Activated naive CD4-positive, alpha-beta T cell treated with anti-CD3 and anti-CD28 coated beads, Interleukin-2, amount 50 U/mL, for 72 hours (primary cell): Measurements from ENCODE around the gene SLC9A9. TPM values are rescaled to one million over a fixed set of nuclear protein-coding genes. Genes with fewer than 3 reads are reported as not detected.

ENCODE experiments used
- ATAC-seq, 2 donors: fragments of 150-1000 bp; cut with Tn5 transposase; 2 replicates each; pipeline ENCODE4 v1.10.0; 2021; ENCODE audit warnings: mild to moderate bottlenecking in 2 of 2, moderate library complexity in 2 of 2
- DNase-seq, 2 donors: peaks; one replicate each; pipeline ENCODE4 v3.0.0; 2021 to 2022; ENCODE audit warnings: low spot score in 2 of 2
- H3K27ac Mint-ChIP-seq, 2 donors: one replicate each; pipeline ENCODE4 v1.8.0; 2022; ENCODE audit warnings: mild to moderate bottlenecking in 2 of 2, mixed read lengths in 2 of 2
- H3K36me3 Mint-ChIP-seq, 2 donors: one replicate each; pipeline ENCODE4 v1.8.0; 2022; ENCODE audit warnings: mixed read lengths in 2 of 2
- H3K9me3 Mint-ChIP-seq, 2 donors: one replicate each; pipeline ENCODE4 v1.8.0; 2022; ENCODE audit warnings: mixed read lengths in 2 of 2
- total RNA-seq, 2 donors: library from RNA; stranded (reverse); gene quantifications; one replicate each; pipeline ENCODE4 v1.2.3, GENCODE V29; 2022

The SLC9A9 gene
- total RNA-seq, 2 donors from 2014 or later = 2.3 to 2.5 TPM

DNA sequence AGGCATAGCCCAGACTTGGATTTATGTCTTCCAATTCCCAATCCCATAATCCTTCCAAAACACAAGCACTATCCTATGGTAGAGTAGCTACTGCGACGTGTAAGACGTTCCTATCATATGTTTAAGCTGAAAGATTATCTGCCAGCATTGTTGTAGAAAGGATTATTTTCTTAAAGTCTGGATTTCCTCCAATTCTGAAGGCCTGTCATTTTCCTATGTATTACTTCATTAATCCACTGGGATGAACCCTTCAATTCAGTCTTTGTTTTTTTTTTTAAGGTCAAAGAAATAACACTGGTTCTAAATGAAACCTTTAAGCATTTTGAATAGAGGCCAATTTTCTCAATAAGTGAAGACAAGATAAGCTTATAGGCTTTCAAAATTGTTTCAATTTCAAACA lies 289.0 kb downstream of the SLC9A9 start:
- DNase-seq (no peak), ATAC-seq (no peak)
- H3K36me3 Mint-ChIP-seq = peaks cover 26 to 36% of the 10 kb centered on the region in 2 donors
- H3K27ac Mint-ChIP-seq = no peak overlapping the region
- H3K9me3 Mint-ChIP-seq = peaks cover 5 to 20% of the 10 kb centered on the region in 2 donors

DNA sequence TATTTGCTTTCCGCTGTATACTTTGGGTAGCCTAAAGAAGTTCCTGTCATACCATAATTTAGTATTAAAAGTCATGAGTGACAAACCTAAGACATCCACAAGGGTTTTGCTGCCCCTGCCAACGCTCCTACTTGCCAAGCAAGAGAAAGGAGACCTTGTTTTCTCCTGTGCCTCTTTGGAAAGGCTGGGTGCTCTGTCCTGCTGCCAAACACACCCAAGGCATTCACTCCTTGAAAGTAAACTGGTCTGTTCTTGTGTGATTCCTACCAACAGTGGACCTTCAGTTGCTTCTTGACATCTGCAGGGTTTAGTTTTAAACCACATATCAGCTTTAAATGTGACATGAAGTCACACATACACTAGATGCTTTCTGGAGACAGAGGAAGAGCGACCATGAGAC lies 295.4 kb downstream of the SLC9A9 start:
- no peak for DNase-seq
- no peak for ATAC-seq
- no peak overlapping the region for H3K27ac Mint-ChIP-seq
- peaks cover 32 to 35% of the 10 kb centered on the region in 2 donors for H3K36me3 Mint-ChIP-seq
- H3K9me3 Mint-ChIP-seq = peaks cover 3 to 21% of the 10 kb centered on the region in 2 donors

DNA sequence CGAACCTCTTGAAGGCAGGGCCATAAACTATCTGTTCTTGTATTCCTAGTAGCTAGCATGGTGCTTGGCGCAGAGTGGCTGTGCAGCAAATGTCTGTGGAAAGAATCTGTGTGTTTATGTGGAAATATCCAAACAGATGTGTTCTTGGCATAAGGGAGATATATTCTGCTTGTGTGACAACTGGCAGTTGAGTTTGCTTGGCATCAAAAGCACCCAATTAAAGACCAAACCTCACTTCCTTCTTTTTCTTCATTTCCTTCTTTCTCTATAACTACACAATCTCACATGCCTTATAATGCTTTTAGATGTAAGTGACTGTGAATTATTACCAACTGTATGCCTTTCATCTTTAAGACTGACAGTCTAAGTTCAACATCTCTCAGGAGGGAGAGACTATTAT lies 296.5 kb downstream of the SLC9A9 start:
- peaks cover 7 to 19% of the 10 kb centered on the region in 2 donors for H3K9me3 Mint-ChIP-seq
- ATAC-seq (no peak), DNase-seq (no peak)
- peaks cover 24 to 32% of the 10 kb centered on the region in 2 donors for H3K36me3 Mint-ChIP-seq
- H3K27ac Mint-ChIP-seq = no peak overlapping the region

DNA sequence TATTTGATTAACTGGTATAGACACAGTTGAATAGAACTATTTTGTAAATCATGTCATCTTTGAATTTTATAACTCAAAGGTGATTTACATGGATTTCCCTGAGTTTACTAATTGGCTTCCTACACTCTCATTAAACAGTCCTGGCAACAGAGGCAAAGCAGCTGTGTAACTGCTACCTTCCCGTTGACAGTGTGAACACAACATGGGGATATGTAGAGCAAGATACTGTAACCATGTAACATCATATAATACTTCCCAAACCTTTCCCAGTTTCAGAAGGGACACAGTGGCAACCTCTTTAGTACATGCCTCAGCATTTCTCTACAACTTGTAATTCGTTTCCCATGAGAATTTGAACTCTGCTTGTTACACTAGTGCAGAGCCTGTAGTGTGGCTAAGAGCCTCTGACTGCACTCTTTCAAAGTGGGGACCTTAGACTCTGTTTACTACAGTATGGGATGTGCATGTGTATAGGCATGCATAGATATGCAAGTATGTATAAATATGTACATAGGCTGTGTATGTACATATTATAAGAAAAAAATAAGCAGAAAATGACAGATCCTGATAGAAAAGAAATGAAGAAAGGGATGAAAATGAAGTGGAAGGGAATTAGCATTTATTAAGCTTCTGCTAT lies 299.3 kb downstream of the SLC9A9 start:
- Mint-ChIP-seq H3K27ac (no peak overlapping the region), H3K9me3 (peaks cover 6 to 11% of the 10 kb centered on the region in 2 donors), H3K36me3 (peaks cover 15 to 45% of the 10 kb centered on the region in 2 donors)
- ATAC-seq (no peak), DNase-seq (no peak)

DNA sequence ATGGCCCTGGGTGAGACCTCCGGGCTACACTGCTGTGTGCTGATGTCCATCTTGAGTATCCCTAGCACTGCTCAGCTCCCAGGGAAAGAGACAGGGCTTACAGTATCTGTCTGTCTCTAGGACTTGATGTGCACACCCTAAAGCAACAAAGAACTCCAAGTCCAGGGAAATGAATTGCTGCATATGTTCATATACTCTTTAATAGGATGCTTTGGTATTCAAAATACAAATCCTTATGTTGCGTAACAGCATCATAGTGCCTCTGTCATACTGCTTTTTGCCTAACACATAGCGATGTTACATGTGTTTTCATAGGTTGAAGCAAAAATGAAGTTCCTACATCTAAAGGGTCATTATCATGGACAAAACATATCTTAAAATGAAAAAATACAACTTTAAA lies 299.9 kb downstream of the SLC9A9 start:
- Mint-ChIP-seq H3K27ac (no peak overlapping the region), H3K36me3 (peaks cover 15 to 45% of the 10 kb centered on the region in 2 donors), H3K9me3 (peaks cover 6 to 11% of the 10 kb centered on the region in 2 donors)
- DNase-seq (no peak), ATAC-seq (no peak)

DNA sequence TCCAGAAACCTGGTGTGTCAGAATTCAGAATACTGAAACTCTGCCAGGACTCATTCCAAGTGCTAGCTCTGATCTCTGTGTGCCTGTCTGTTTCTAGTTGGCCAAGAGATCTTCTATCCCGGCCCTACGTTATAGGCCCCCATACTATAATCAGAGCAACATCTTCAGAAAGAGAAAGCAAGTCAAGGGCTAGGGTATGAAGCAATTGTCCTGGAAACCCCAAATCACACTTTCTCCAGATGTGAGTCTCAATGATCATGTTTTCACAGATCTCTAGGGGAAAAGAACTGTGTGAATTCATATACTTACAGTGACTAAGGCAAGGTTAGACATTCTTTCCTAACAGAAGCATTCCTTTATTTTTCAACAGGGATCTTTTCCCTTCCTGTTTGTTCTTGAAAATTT lies 309.7 kb downstream of the SLC9A9 start:
- Mint-ChIP-seq H3K9me3 (no peaks in the 10 kb centered on the region), H3K36me3 (no peaks in the 10 kb centered on the region), H3K27ac (no peak overlapping the region)
- no peak for DNase-seq
- peak in 1 of 2 donors; percentile 17 for ATAC-seq

DNA sequence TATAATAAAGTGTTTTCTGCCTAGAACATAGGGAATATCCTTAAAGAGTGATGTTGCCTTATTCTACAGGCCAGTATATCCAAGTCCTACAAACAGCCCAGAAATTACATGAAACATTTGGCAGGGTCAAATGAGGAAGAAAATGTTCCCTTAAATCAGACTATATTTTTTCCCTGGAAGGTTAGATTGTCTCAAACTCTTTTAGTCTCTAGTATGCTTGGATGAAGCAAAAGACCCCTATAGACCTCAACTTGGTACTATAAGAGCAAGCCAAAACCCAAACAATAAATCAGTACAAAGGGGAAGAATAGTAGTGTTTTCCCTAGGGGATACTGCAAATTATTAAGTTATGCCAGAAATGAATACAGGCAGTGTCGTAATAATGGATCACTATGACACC lies 310.2 kb downstream of the SLC9A9 start:
- no peak overlapping the region for H3K27ac Mint-ChIP-seq
- H3K9me3 Mint-ChIP-seq = no peaks in the 10 kb centered on the region
- DNase-seq (no peak), ATAC-seq (no peak)
- no peaks in the 10 kb centered on the region for H3K36me3 Mint-ChIP-seq

DNA sequence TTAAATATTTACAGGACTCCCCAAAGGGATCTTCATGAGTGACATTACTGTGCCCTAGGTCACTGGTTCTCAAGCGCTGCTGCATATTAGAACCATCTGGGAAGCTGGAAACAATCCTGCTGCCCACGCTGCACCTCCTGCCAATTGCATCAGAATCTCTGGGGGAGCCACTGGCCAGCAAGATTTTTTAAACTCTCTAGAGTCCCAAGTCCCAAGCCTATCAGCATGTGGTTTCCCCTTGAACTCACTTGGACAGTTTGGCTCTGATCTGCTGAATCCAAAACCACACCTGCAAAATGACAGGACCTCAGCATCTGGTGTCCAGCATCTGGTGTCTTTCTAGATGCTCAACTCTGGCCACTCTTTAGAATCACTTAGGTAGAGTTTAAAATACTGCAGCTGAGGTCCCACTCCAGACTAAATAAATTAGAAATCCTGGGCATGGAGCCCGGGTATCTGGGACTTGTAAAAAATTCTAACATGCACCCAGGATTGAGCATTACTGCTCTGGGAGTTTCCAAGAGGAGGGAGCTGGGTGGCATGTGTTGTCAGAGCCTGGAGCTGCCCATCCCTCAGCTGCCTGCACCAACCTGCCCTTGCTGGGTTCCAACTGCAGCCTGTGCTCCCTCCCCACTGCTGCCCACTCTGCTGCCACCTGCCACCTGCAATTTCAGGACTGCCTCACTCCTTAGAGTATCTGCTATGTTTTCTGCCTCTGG lies 311.3 kb downstream of the SLC9A9 start:
- ATAC-seq (no peak), DNase-seq (no peak)
- H3K36me3 Mint-ChIP-seq = no peaks in the 10 kb centered on the region
- no peak overlapping the region for H3K27ac Mint-ChIP-seq
- no peaks in the 10 kb centered on the region for H3K9me3 Mint-ChIP-seq

DNA sequence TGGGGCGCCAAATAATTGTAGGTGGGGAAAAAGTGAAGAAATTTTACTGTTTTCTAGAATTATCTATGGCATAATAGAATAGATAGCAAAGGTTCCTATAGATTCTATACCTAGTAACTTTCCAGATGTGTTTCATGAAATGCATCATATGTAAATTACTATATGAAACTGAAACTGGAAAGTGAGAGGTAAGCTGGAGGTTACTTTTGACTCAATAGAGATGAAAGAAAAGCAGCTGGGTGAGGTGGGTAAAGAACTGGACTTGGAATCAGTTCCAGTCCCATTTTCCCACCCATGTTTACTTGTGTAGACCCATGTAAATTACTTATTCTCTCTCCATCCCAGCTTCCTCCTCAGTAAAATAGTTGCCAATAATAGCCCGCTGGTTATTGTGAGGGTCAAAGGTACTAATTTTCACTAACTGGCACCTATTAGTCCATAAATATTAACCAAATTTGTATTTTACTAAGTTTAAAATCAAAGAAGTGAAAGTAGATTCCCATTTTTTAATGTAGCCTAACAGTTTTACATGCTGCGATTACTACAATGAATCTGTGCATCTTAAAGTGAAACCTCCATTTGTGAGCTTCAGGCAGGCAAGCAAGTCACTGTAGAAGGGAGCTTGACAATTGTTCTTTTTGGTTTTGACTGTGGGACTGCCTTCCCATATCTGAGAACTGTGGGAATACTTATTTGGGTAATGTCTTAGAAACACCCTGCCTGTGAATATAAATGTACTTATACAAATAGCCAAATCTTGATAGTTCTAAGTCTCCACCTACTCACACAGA lies 312.1 kb downstream of the SLC9A9 start:
- DNase-seq (no peak), ATAC-seq (peak; percentile 89 to 92)
- Mint-ChIP-seq H3K36me3 (no peaks in the 10 kb centered on the region), H3K9me3 (no peaks in the 10 kb centered on the region), H3K27ac (peak overlapping the region in 1 of 2 donors; percentile 69)

DNA sequence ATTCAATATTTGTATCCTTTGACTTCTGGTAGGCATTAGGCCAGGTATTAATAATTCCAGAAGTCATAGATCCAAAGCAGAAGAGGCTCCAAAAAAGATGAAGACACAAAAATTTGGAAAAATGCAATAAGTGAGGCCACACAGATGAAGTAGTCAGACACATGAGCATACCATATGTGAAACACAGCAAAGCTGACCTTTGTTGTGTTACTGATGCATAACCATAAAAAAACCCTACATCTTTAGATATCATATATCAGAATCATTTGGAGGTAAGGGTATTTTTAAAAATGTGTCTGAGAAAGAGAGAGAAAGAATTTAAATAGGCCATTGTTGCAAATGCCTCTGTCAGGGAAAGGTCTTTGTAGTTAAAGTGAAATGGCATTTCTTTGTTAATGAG lies 314.9 kb downstream of the SLC9A9 start:
- ATAC-seq = no peak
- peaks cover 0 to 5% of the 10 kb centered on the region in 2 donors for H3K9me3 Mint-ChIP-seq
- no peaks in the 10 kb centered on the region for H3K36me3 Mint-ChIP-seq
- H3K27ac Mint-ChIP-seq = no peak overlapping the region
- no peak for DNase-seq

DNA sequence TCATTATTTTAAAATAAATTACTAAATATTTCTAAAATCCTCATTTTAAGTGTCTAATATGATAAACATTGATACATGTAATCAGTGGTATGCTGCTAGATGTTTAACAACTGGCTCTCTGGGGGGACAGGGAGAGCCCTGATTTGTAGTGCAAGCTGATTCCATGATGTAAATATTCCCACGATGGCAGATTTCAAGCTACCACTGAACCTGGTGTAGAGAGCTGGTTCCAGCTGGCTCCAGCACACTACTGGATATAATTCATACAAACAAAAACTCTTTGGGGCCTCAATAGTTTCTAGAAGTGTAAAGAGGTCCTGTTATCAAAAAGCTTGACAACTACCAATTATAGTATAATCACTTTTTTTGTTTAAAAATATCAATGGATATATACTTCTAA lies 316.2 kb downstream of the SLC9A9 start:
- ATAC-seq (no peak), DNase-seq (no peak)
- no peak overlapping the region for H3K27ac Mint-ChIP-seq
- H3K36me3 Mint-ChIP-seq = no peaks in the 10 kb centered on the region
- peaks cover 0 to 5% of the 10 kb centered on the region in 2 donors for H3K9me3 Mint-ChIP-seq

DNA sequence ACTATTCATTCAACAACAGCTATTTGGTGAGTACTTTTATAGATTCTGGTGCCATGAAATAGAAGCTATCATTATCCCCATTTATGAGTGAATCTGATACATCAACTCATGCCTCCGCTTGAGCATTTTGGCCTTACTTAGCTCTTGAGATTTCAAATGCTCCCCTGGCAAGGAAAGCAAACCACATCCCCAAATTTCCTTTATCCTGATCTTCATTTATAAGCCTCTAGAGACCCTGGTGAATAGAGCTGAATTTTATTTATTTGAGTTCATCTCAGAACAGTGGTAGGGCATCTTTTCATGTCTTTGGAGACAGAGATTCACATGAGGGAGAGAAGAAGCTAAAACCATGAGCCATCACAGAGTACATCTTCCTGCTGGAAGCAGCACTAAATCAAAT lies 317.2 kb downstream of the SLC9A9 start:
- DNase-seq = no peak
- Mint-ChIP-seq H3K9me3 (peaks cover 0 to 5% of the 10 kb centered on the region in 2 donors), H3K36me3 (no peaks in the 10 kb centered on the region), H3K27ac (no peak overlapping the region)
- no peak for ATAC-seq

DNA sequence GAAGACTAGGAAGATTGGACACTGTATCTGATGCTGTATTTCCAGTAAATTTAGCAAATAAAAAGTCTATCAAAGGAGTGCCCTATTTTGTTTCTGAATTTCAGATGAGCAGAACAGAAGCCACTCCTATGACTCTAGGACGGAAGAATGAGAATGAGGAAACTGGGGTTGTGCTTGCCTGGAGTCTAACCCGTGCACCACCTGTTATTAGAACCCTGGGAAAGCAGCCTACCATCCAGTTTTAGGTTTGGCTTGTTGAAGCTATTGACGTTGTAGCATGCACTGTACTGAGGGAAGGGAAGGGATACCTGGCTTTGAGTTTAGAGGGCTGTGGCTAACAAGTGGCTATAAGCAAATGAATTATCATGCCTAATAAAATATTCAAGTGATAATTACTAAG lies 318.5 kb downstream of the SLC9A9 start:
- H3K27ac Mint-ChIP-seq = no peak overlapping the region
- no peak for ATAC-seq
- no peaks in the 10 kb centered on the region for H3K36me3 Mint-ChIP-seq
- peaks cover 0 to 9% of the 10 kb centered on the region in 2 donors for H3K9me3 Mint-ChIP-seq
- DNase-seq = no peak

DNA sequence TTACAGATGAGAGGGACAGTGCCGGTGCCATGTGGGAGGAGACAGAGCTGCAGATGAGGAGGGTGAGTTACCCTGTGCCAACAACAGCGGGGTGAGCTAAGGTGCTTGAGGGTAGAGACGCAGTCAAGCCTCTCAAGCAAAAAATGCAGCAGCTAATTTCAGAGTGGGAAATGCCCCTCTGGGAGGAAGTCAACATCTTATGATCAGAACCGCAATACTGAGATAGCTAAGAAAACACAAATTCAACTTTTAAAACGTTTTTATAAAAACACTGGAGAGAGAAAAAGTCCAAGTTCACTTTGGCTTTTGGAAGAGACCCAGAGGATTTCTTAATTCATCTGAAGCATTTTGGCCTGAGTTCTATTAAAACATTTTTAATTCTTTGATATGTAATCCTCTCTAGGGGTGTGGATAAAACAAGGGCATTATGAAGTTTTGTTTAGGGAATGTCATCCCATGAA lies 319.2 kb downstream of the SLC9A9 start:
- no peak overlapping the region for H3K27ac Mint-ChIP-seq
- ATAC-seq = no peak
- H3K9me3 Mint-ChIP-seq = peaks cover 0 to 9% of the 10 kb centered on the region in 2 donors
- DNase-seq = no peak
- H3K36me3 Mint-ChIP-seq = no peaks in the 10 kb centered on the region

DNA sequence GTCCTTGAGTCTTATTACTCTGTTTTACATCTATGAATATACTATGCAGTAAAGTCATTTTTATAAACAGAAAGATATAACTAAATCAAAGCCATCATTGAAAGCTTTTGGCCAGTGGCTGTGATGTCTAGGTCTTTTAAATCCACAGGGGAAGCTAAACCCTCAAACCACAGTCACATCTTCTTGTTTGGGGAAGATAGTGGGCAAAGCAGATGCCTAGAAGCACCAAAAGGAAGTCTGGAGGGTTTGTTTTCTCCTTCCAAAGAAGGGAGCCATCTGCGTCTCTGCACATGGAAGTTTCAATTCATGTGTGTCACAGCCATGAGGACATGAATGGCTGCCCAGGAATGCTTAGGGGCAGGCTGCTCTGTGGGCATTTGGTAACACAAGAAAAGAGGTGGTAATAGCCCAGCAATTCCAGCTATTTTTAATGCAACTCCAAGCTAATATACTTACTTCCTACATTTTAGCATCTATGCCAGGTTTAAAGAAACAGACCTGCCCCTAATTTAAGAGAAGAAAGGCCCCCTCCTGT lies 322.2 kb downstream of the SLC9A9 start:
- DNase-seq (no peak), ATAC-seq (no peak)
- Mint-ChIP-seq H3K36me3 (no peaks in the 10 kb centered on the region), H3K9me3 (peaks cover 0 to 9% of the 10 kb centered on the region in 2 donors), H3K27ac (no peak overlapping the region)

DNA sequence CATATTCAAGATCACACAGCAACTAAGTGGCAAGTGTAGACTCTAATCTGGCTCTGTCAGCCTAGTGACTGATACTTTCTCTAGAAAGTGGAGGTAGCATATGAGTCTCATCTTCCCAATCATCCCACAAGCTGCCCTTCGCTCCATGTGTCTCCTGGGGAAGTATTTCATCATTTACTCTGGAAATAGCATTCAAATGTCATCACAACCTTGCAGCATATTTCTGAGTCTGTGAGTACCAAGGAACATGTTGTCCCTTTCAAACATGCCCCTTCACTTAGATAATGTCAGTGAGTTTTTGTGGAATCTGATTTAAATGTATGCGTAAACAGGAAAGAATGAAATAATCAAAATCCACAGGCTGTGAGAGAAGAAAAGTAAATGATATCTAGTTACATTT lies 322.9 kb downstream of the SLC9A9 start:
- no peak for ATAC-seq
- H3K27ac Mint-ChIP-seq = no peak overlapping the region
- H3K9me3 Mint-ChIP-seq = peaks cover 0 to 9% of the 10 kb centered on the region in 2 donors
- no peaks in the 10 kb centered on the region for H3K36me3 Mint-ChIP-seq
- DNase-seq = no peak

DNA sequence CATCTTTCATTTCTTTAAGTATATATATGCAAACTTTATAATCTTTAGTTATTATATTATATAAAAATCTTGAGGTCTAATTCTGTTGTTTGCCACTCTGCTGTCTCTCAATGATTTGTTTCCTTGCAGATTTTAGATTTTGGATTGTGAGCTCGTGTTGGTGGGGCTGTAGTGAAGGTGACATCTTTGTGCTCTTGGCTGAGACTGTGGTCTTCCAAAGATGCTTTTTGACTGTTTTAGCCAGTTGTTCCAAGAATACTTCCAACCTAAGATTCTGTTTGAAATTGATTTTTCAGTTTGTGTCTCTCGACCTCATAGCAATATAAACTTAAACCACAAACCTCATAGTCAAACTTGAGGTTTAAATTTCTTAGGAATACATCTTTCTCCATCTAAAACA lies 326.5 kb downstream of the SLC9A9 start:
- no peak for ATAC-seq
- no peak for DNase-seq
- Mint-ChIP-seq H3K9me3 (peaks cover 0 to 4% of the 10 kb centered on the region in 2 donors), H3K36me3 (peaks cover 0 to 4% of the 10 kb centered on the region in 2 donors), H3K27ac (no peak overlapping the region)
